PC-3 (cell line): ENCODE measurements around the gene TEAD1.

Experiments used
- CTCF ChIP-seq: fragments of 300-600 bp; sonication (generic); conservative IDR thresholded peaks from 2 replicates; pipeline ENCODE4 v1.5.1; 2017; ENCODE audit warnings: antibody characterized with exemption, low read depth, mild to moderate bottlenecking, low read length
- EZH2 ChIP-seq: fragments of 300-600 bp; sonication (generic); IDR thresholded peaks from one replicate; pipeline ENCODE4 v1.6.1; 2017; ENCODE audit warnings: antibody characterized with exemption, mild to moderate bottlenecking, low read length; ENCODE audit not compliant: unreplicated experiment
- EZH2phosphoT487 ChIP-seq: fragments of 300-600 bp; sonication (generic); IDR thresholded peaks from 2 replicates; pipeline ENCODE4 v1.6.1; 2018; ENCODE audit warnings: mild to moderate bottlenecking, antibody characterized with exemption, low read length, borderline replicate concordance

DNA sequence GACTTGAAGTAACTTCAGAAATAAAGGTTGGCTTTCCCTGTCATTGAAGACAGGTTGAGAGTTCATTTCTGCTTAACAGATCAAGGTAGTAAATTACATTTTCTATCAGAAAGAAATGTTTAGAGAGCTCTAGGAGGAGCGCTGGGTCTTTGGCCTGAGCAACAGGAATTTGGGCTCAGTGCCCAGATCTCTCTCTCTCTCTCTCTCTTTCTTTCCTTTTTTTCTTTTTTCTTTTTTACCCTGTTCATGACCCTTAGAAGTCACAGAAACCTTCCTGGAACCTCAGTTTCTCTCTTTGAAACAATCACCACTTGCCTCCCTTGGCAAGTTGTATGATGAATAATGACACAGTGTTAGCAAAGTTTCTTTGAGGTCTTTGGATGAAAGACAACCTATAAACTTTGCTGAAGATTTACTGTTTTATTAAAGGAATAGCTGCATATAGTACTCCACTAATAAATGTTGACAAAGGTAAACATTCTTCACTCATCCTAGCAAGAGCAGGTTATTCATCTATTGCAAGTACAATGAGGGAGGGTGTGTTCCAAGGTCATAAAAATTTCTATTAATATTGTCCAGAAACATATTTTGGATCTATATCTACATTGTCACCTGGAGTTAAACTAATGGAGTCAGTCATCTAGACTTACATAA, 299.4 kb downstream of the TEAD1 start:
- TF ChIP-seq CTCF, result no peak
- TF ChIP-seq EZH2, result no peak
- TF ChIP-seq EZH2phosphoT487, result no peak
